Measurements from ENCODE around the gene DLX4.

Gene DLX4

DNA sequence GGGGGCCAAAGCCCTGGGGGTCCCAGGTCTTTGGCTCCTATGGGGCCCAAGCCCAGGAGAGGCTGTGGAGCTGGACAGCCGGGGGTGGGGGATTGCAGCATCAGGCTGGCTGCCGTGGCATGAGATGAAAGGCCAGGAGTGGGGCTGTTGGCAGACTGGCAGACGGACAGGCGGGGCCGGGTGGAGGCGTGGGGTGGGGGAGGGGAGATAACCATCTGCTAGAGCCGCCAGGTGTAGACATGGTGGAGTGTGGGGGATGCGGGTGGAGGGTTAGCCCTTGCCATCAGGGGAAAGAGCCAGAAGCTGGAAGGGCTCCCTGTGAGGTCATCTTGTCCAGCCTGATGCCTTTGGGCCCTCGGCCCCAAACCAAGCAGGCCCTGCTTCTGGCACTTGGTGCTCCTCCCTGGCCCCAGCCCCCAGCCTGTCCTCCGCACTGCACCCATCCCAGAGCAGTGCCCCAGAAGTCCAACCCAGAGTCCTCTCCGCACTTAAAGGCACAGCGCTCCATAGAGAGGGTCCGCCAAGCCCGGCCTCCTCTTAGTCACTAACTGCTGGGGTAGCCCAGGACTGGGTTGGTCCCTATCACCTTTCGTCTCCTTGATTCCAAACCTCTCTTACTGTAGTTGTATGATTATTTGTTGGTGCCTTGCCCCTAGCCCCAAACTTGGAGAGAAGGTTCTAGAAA is 33.3 kb upstream of the DLX4 start:
- Mint-ChIP-seq H3K27me3 (peaks cover 45% of the 10 kb centered on the region), H3K36me3 (ENCODE audit: low read depth) (no peaks in the 10 kb centered on the region)

GRCh38 chr17:49936386-49936785 is 32.6 kb upstream of the DLX4 start:
- H3K9me3 Mint-ChIP-seq = no peaks in the 10 kb centered on the region
- no peak overlapping the region for H3K4me3 Mint-ChIP-seq
- H3K27ac Mint-ChIP-seq = no peak overlapping the region
- H3K27me3 Mint-ChIP-seq = peaks cover 40% of the 10 kb centered on the region
- H3K36me3 Mint-ChIP-seq (ENCODE audit: low read depth) = no peaks in the 10 kb centered on the region
- H3K4me1 Mint-ChIP-seq (ENCODE audit: low read depth) = peaks cover 24% of the 10 kb centered on the region
- intact Hi-C loops (cut with micrococcal nuclease) = no loop called here

More for the DNA sequence above, 33.3 kb upstream of the DLX4 start:
- H3K27ac Mint-ChIP-seq = no peak overlapping the region
- no peaks in the 10 kb centered on the region for H3K9me3 Mint-ChIP-seq
- intact Hi-C loops (cut with micrococcal nuclease) = no loop called here
- peaks cover 21% of the 10 kb centered on the region for H3K4me1 Mint-ChIP-seq (ENCODE audit: low read depth)
- H3K4me3 Mint-ChIP-seq = no peak overlapping the region

DNA sequence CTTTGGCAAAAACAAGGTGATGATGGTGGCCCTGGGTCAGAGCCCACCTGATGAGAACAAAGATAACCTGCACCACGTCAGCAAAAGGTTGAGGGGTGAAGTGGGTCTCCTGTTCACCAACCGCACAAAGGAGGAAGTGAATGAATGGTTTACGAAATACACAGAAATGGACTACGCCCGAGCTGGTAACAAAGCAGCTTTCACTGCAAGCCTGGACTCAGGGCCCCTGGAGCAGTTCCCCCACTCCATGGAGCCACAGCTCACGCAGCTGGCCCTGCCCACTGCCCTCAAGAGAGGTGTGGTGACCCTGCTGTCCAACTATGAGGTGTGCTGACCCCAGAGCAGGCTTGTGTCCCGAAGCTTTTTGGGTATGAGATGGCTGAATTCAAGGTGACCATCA is 29.7 kb upstream of the DLX4 start:
- Mint-ChIP-seq H3K4me1 (ENCODE audit: low read depth) (peaks cover 24% of the 10 kb centered on the region), H3K27ac (peak overlapping the region; percentile 40), H3K27me3 (peaks cover 41% of the 10 kb centered on the region), H3K36me3 (ENCODE audit: low read depth) (no peaks in the 10 kb centered on the region), H3K9me3 (no peaks in the 10 kb centered on the region), H3K4me3 (no peak overlapping the region)
- intact Hi-C loops (cut with micrococcal nuclease) = no loop called here

GRCh38 chr17:49941427-49941826 is 27.6 kb upstream of the DLX4 start:
- intact Hi-C loops (cut with micrococcal nuclease) = no loop called here
- Mint-ChIP-seq H3K4me1 (ENCODE audit: low read depth) (peaks cover 24% of the 10 kb centered on the region), H3K4me3 (no peak overlapping the region), H3K27me3 (peaks cover 49% of the 10 kb centered on the region), H3K36me3 (ENCODE audit: low read depth) (no peaks in the 10 kb centered on the region), H3K9me3 (no peaks in the 10 kb centered on the region), H3K27ac (no peak overlapping the region)

DNA sequence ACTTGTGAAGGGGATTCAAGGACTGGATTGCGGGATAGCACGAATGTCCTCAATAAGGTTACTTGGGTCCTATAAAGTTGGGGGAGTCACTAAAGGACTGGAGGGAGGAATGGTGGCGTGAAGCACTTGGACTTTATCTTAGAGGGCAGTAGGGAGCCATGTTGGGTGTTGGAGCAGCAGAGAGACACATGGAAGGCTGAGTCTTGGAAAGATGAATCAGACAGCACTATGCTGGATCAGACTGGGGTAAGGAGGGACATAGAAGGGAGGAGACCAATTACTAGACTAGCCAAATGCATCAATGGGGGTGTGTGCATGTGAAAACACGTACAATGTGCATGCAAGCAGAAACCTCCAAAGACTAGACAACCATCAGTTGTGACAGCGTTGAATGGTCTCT is 26.0 kb upstream of the DLX4 start:
- Mint-ChIP-seq H3K9me3 (no peaks in the 10 kb centered on the region), H3K36me3 (ENCODE audit: low read depth) (no peaks in the 10 kb centered on the region), H3K27me3 (peaks cover 50% of the 10 kb centered on the region), H3K27ac (no peak overlapping the region), H3K4me3 (no peak overlapping the region), H3K4me1 (ENCODE audit: low read depth) (peaks cover 24% of the 10 kb centered on the region)
- intact Hi-C loops (cut with micrococcal nuclease) = no loop called here

DNA sequence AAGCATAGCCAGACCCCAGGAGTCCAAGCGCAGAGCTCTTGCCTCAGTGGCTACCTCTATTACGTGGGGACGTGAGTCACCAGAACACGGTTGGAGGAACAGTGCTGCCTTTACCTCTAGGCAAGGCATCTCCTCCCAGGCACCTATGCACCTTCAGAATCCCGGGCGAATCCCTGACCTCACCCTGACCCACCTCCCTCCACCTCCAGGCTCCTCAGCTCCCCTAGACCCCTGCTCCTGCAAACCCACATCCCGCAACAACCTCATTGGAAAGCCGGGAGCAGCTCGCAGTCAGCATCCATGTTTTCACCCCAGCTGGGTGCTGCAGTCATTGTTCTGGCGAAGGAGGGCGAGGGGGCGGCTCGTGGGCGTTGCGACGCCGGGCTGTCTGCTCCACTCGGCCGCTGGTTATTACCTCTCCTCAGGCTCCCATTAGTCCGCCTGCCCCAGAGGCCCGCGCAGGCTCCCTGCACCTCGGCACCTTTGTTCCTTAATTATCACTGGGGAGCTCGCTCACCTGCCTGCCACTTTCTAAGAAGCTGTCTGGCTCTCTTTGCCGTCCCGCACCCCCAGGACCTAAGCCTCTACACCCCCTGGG is 24.6 kb upstream of the DLX4 start:
- H3K36me3 Mint-ChIP-seq (ENCODE audit: low read depth) = no peaks in the 10 kb centered on the region
- H3K4me1 Mint-ChIP-seq (ENCODE audit: low read depth) = peaks cover 17% of the 10 kb centered on the region
- no peak overlapping the region for H3K27ac Mint-ChIP-seq
- H3K4me3 Mint-ChIP-seq = no peak overlapping the region
- no peaks in the 10 kb centered on the region for H3K9me3 Mint-ChIP-seq
- intact Hi-C loops (cut with micrococcal nuclease) = no loop called here
- H3K27me3 Mint-ChIP-seq = peaks cover 58% of the 10 kb centered on the region

DNA sequence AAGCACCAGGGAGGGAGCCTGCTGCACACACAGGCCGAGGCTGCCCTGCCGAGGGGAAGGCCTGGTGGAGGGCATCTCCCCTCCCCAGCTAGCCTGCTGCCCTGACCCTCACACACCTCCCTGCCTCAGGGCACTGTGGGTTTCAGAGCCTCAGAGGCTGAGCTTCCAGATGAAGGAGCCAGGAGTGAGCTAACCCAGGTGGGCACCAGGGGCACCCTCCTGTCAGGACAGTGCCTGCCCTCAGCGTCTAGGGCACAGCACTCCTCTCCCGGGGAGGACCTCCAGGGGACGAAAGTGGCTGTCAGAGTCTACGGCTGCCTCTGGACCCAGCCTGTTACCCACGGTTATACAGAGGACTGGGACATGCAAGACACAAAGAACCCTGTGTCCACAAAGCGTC is 22.8 kb upstream of the DLX4 start:
- H3K27ac Mint-ChIP-seq = no peak overlapping the region
- intact Hi-C loops (cut with micrococcal nuclease) = no loop called here
- peaks cover 74% of the 10 kb centered on the region for H3K27me3 Mint-ChIP-seq
- H3K4me3 Mint-ChIP-seq = no peak overlapping the region
- no peaks in the 10 kb centered on the region for H3K9me3 Mint-ChIP-seq
- H3K4me1 Mint-ChIP-seq (ENCODE audit: low read depth) = no peaks in the 10 kb centered on the region
- no peaks in the 10 kb centered on the region for H3K36me3 Mint-ChIP-seq (ENCODE audit: low read depth)

DNA sequence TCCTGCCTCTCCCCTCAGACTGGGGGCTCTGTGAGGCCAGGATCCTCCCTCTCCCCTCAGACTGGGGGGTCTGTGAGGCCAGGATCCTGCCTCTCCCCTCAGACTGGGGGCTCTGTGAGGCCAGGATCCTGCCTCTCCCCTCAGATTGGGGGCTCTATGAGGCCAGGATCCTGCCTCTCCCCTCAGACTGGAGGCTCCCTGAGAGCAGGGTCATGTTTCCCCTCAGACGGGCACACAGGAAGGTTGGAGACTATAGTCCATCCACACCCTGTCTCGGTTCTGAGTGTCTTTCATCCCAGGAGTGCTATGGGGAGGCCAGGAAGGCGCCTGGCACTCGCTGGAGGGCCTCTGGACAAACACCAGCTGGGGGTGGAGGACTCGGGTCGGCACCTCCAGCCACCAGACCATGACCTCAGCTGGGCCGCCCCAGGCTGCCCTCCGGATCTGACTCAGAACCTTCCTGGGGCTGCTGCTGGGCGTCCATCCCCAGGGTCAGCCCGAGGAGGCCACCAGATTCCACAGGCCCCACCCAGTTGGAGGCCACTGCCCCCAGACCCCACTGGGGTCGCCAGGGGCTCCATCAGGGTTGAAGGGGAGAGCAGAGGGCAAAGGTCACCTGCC is 21.9 kb upstream of the DLX4 start:
- Mint-ChIP-seq H3K4me3 (no peak overlapping the region), H3K36me3 (ENCODE audit: low read depth) (no peaks in the 10 kb centered on the region)
- intact Hi-C loops (cut with micrococcal nuclease) = no loop called here

DNA sequence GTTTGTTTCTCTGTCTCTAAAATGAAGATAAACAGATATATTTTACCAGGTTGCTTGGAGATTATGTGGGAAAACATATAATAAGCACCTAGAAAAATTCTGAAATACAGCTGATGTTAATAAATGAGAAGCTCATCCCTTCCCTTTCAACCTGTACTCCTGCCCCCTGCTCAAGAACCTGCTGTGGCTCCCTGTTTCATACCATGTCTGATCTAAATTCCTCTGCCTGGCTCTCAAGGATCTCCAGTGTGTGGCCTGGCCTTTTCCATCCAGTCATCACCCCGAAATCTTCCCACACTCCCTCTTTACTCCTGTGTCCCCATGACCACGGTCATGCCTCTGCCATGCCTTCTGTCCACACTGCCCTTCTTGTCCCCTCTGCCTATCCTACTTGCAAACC is 19.4 kb upstream of the DLX4 start:
- no peaks in the 10 kb centered on the region for H3K9me3 Mint-ChIP-seq
- peaks cover 81% of the 10 kb centered on the region for H3K27me3 Mint-ChIP-seq
- no peaks in the 10 kb centered on the region for H3K36me3 Mint-ChIP-seq (ENCODE audit: low read depth)
- H3K4me1 Mint-ChIP-seq (ENCODE audit: low read depth) = peaks cover 12% of the 10 kb centered on the region
- H3K27ac Mint-ChIP-seq = no peak overlapping the region
- intact Hi-C loops (cut with micrococcal nuclease) = no loop called here
- no peak overlapping the region for H3K4me3 Mint-ChIP-seq

More for the DNA sequence above, 21.9 kb upstream of the DLX4 start:
- no peak overlapping the region for H3K27ac Mint-ChIP-seq
- peaks cover 80% of the 10 kb centered on the region for H3K27me3 Mint-ChIP-seq
- H3K9me3 Mint-ChIP-seq = no peaks in the 10 kb centered on the region
- H3K4me1 Mint-ChIP-seq (ENCODE audit: low read depth) = peaks cover 4% of the 10 kb centered on the region

DNA sequence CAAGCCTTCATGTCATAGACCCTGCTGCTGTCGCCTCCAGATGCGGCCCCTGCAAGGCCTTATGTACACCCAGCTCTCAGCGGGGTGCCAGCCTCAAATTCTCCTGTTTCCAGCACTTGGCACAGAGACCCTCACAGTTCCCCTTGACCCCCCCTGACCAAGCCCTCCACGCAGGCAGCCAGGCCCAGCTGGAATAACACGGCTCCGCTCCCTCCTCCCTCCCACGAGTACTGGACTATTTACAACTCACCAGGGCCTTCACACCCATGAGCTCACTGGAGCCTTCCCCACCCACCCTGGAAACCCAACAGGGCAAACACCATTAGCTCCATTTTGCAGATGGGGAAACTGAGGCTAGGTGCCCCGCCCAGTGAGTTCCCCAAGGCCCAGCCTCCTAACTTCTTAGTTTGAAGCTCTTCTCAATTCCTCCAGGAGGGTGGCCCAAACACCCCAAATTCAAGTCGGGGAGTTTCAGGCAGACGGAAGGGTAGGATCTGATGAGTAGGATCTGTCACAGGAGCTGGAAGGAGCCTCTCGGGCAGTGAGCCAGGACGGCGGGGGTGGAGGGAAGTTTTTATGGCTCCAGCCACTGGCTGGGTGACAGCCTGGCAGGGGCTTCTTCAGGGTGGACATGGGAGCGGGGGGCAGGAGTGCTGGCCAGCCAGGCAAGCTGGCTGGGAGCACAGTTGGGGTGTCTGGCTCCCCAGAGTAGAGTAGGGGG is 17.5 kb upstream of the DLX4 start:
- peaks cover 12% of the 10 kb centered on the region for H3K4me1 Mint-ChIP-seq (ENCODE audit: low read depth)
- H3K4me3 Mint-ChIP-seq = no peak overlapping the region
- H3K9me3 Mint-ChIP-seq = no peaks in the 10 kb centered on the region
- no peak overlapping the region for H3K27ac Mint-ChIP-seq
- intact Hi-C loops (cut with micrococcal nuclease) = loop anchor here (1.0 kb wide), 1 partner anchor 47 kb away; no protein-coding TSS in a partner anchor
- peaks cover 76% of the 10 kb centered on the region for H3K27me3 Mint-ChIP-seq
- no peaks in the 10 kb centered on the region for H3K36me3 Mint-ChIP-seq (ENCODE audit: low read depth)

- H3K27ac Mint-ChIP-seq = no peak overlapping the region
- no peaks in the 10 kb centered on the region for H3K36me3 Mint-ChIP-seq (ENCODE audit: low read depth)
- peaks cover 81% of the 10 kb centered on the region for H3K27me3 Mint-ChIP-seq
- H3K9me3 Mint-ChIP-seq = no peaks in the 10 kb centered on the region
- no peak overlapping the region for H3K4me3 Mint-ChIP-seq
- intact Hi-C loops (cut with micrococcal nuclease) = loop anchor here (1.0 kb wide), 1 partner anchor 46 kb away; no protein-coding TSS in a partner anchor
- H3K4me1 Mint-ChIP-seq (ENCODE audit: low read depth) = peaks cover 12% of the 10 kb centered on the region
These were observed 16.6 kb upstream of the DLX4 start for GRCh38 chr17:49952209-49952911.

DNA sequence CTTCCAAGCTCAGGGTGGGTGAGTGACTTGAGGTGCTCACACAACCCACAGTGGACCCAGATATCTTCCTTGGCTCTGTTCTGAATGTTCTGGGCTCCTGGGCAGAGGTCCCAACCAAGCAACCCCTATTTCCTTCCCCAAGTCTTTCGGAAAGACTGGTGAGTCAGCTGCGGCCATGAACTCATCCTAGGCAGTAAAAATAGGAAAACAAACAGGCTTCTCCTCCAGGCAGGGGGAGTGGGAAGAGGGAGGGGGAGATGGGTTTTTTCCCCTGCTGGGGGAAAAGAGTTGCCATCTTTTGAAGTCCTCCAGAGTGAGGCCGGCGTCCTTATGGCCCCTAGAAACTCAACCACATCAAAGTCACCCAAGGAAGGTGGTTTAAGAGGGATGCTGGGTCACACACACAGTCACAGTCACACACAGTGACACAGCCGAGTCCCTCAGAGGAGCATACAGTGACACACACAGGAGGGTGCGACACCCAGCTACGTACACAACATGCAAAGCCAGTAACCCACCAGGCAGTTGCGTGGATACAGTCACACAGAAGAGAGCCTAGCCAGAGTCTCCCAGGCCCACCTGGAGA is 16.0 kb upstream of the DLX4 start:
- H3K27me3 Mint-ChIP-seq = peaks cover 83% of the 10 kb centered on the region
- H3K27ac Mint-ChIP-seq = no peak overlapping the region
- H3K4me3 Mint-ChIP-seq = no peak overlapping the region
- H3K36me3 Mint-ChIP-seq (ENCODE audit: low read depth) = no peaks in the 10 kb centered on the region
- no peaks in the 10 kb centered on the region for H3K9me3 Mint-ChIP-seq
- H3K4me1 Mint-ChIP-seq (ENCODE audit: low read depth) = peaks cover 12% of the 10 kb centered on the region
- intact Hi-C loops (cut with micrococcal nuclease) = loop anchor here (1.0 kb wide), 1 partner anchor 45 kb away; no protein-coding TSS in a partner anchor

DNA sequence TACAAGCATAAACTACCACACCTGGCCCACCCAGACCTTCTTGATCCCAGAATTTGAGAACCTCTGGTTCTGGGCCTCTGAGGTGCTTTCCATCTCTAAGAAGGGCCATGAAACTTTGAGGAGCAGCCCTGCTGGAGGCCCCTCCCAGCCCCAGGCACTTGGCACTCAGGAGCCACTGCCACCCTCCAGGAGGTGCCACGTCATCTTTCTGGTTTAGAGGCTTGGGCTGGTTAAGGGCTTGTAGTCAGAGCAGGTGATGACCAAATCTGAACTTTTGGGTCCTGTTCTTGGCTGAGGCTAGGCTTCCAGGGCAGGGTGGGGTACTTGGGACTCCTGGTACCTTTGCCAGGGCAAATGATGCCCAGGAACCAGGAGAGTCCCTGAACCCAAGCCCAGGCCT is 13.8 kb upstream of the DLX4 start:
- Mint-ChIP-seq H3K4me3 (no peak overlapping the region), H3K27ac (no peak overlapping the region), H3K4me1 (ENCODE audit: low read depth) (peaks cover 19% of the 10 kb centered on the region), H3K27me3 (peaks cover 81% of the 10 kb centered on the region), H3K36me3 (ENCODE audit: low read depth) (no peaks in the 10 kb centered on the region), H3K9me3 (no peaks in the 10 kb centered on the region)
- intact Hi-C loops (cut with micrococcal nuclease) = no loop called here

All from dendritic cell treated with granulocyte-macrophage colony-stimulating factor and Interleukin-4, amounts not matched to agents 40 ng/mL and 50 ng/mL, for 4 days (primary cell).